IPS DF 19.7 (cell line): Measurements from ENCODE around the gene ETV5.
A peak's percentile ranks its signal among the peaks of the same experiment; 100 is the strongest.

ENCODE experiments used
- DNase-seq: peaks from one replicate; pipeline ENCODE4 v3.0.0-alpha.2; 2013; ENCODE audit warnings: low read depth, low spot score

Gene ETV5

DNA sequence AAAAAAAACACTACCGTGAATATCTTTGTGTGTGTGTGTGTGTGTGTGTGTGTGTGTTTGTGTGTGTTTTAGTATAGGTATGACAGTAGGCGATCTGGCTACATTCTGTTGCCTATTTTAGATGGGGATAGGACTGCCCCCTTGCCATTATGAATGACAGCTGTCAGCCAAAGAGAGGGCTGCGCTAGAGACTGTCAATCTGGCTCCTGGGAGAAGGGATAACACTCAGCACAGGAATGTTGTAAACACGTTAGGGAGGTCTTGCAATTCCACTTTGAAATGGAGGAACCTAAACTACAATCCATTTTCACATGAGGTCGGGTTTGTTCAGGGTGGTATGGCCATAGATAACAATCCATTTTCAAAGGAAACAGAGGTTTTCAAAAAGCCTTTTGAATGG is 14.1 kb upstream of the ETV5 start:
- no peak for DNase-seq

DNA sequence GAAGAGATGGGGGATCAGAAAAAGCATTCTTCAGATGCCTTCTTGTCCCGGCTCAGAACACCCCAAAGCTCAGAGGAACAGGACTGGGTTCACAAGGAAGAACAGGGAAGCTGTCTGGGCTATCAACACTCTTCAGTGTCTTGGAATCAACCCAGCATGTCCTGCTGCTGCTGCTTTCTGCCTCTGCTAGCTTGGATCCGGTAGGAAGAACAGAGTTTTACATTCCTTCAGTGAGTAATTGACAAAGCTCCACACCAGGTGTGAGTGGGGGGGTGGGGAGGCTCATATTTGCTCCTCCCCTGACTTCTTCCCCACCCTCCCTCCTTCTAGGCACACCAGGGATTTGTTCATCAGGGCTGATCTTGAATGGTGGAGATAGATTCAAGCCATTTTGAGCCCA is 13.1 kb upstream of the ETV5 start:
- peak; percentile 48 for DNase-seq

DNA sequence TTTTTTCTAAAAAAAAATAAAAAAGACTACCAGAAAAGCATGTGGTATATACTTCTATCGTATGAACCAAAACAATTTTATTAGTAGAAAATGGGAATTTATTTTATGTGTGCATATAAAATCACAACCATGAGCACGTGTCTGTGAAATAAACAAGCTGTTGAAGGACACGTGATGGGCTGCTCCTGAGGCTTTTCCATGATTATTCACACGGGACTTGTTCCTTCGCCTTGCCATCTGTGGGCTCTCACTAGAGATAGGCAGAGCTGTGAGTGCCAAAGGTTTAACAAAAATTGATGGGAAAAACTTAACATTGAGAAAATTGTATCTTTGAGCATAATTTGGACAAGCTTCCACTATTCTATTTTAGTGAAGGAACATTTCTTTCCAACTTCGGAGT is 12.4 kb upstream of the ETV5 start:
- DNase-seq = no peak

DNA sequence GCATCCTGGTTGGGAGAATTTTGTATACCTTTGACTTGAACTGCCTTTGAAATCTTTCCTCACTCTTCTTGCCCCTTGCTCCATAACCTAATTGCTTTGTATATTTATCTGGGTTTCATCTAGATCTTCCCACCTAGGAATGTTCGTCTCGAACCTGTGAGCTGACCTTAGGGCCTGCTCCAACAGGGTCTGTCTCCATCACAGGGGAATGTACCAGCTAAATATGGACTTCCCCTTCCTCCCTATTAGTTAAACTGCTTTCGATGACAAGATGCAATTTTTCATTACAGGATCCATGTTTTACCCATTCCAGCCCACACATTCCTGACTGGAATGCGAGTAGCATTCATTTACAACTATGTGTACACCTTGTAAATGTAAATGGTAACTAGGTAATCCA is 10.6 kb upstream of the ETV5 start:
- DNase-seq = no peak

- no peak for DNase-seq
These were observed 9.8 kb upstream of the ETV5 start for GRCh38 chr3:186118692-186119091.

- DNase-seq = no peak
These were observed 8.7 kb upstream of the ETV5 start for GRCh38 chr3:186117521-186118134.

DNA sequence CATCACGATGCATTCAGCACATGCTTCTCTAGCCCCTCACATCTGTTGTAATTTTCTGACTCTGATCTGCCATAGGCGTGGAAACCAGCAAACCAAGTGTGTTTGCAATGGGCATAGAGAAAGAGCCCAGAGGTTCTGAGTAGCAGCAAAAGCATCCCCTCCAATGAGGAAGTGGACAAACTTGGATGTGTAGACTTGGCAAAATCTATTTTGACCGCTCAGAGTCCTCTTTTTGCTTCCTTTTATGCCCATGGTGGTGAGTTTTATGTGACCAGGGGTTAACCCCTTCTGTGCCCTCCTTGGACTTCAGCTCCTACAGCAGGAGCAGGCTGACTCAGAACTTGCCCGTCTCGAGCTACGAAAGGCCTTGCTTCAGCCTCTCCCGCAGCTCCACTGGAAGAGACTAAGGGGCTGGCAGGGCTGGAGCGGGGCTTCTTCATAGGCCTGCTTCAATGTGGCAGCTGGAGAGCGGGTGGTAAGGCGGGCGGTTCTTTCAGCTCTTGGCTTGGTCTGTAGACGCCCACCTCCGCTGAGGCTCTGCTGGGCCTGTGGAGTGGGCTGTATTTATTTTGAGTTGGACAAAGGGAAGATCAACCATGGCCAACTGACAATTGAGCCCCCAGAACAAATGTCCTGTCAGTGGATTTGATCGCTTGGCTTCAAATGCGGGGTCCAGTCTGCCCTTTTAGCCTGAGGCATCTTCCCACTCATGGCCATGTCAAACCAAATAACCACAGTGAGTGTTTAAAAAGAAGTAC is 6.5 kb upstream of the ETV5 start:
- no peak for DNase-seq

DNA sequence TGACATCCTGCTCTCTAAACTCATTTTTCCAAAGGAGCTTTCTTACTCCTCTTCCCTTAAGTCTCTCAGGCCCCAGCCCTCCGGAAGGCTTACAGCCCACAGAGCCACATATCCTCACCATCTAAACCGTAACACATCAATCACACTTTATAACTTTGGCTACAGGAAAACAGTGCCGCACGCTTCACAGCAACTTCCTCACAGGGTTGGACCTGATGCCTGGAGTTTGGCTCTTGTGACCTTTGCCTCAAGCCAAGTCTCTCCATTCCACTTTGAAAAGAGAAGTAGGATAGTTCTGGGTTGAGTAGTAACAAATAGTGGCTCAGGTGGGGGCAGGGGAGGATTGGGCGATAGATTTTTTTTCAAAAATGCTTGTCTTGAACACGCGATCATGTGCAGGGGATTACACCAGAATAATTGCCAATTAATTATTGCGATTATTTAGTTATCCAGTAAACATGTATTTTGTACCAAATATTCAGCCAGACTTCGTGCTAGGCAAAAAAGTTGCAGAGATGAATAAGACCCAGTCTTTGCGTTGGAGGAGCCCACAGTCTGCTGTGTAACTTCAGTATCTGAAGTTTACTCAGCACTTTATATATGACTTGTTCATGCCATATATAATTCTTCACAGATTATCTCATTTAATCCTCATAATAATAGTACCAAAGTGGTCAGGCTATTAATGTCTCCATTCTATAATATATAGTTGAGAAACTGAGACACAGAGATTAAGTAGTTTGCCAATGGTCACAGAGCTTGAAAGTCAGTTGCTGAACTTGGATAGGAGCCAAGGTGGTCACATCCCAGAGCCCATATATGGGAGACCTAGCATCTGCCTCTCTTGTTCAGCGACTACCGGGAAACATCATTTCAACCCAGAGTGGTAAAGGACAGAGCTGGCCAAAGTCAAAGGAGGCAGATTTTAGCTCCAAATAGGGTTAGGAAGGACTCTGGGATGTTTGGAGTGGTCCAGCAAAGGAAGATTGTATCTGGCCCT is 2.4 kb upstream of the ETV5 start:
- no peak for DNase-seq

DNA sequence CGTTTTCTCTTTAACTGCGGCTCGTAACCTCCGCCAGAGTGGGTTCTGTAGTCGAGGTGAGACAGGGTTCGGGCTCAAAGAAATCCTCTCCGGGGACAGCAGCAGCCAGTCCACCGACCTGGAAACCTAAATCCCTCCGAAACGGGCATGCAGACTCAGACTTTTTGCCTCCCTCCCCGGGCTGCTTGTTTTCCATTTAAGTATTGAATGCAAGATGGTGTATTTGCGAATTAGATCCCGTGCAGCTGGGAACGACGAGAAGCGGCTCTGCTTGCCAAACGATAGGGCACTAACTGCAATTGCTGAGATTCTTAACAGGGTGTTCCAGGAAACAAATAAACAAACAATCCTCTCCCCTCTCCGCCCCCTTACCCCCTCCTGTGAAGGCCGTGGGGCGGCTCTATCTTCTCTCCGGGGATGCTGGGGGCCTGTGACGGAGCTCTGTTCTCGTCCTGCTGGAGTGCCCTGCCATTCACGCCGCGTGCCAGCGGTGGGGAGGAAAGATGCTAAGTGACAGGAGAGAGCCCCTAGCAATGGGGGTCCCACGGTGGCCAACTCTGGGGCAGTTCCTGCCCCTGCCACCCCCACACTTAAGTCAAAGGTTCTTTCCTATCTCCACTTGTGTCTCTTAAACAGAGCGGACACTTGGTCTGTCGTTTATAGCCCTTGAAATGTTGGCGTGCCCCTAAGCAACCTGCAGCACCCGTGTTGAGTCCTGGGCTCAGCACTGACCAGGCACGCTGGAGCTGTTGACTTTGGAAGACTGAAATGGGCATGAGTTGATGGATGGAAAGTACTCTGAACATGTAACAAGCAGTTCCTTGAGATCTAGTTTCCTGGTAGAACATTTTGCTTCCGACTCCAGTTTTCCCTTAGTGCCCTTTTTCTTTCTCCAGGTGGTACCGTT is 1.3 kb upstream of the ETV5 start:
- no peak for DNase-seq

DNA sequence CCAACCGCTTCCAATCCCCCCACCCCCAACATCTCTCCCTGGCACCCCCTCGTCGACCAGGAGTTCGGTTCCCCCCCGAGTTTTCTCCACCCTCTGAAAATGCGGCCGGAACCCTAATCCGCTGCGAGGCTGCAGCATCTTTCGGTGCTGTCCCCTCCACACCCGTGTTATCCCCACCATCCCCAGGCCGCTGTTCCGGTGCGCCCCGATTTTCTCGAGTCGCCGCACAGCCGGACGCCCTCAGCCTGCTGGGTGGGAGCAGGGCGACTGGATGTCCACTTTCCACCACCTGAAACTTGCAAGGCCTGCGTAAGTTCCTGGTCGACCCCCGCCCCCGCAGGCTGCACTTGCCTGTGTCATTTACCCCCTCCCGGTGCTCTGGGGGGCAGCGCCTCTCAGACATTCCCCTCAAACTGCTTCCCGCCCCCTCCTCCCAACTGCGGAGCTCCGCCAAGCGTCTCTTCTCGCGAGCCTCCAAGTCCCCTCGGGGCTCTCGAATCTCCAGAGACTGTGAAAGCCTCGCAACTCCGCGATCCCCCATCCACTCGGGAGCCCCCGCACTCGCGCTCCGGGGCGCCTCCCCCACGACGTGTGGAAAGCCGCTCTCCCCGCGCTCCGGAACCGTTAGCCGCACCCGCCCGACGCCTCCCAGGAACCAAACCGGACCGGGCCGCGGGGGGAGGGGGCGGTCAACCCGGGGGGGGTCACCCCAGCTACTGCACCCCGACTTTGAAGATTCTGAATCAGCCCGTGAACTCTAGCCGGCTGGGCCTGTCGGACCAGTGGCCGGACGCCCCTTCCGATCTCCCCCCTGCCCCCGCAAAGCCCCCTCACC is 566 bp downstream of the ETV5 start:
- no peak for DNase-seq

- DNase-seq = no peak
These were observed 1.4 kb downstream of the ETV5 start for GRCh38 chr3:186107215-186108105.

GRCh38 chr3:186105543-186105942 is 3.3 kb downstream of the ETV5 start:
- no peak for DNase-seq

DNA sequence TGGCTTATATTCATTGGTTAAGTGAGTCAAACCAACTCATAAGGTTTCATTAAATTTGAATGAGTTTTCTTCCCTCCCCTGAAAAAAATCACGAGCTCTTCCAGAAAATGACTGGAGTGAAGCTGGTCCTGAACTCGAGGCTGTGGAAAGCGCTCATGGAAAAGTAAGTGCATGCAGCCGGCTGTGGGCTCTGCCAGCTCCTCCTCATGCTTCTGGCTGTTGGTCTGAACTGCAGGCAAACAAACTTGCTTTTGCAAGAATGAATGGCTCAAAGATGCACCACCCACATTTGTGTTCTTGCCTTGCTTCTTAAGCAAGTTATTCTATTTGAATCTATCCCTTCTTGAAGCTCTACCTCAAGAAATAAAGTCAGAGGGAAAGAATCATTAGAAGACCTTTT is 6.2 kb downstream of the ETV5 start:
- no peak for DNase-seq

DNA sequence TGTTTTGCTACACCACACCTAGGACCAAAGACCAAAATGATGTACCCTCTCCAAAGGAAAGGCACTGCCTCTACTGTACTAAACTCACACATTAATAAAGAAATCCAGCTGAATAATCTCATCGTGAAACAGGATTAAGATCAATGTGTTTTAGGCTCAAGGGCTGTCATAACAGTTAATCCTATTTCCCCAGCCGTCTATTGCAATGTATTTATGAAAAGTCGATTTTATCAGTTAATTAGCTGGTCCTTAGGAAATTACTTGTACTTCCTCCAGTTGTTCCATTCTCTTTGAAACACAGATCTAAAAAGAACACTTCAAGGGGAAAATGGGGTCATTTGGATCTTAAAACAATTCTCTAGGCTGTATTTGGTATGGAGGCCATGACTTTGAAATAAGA is 8.5 kb downstream of the ETV5 start:
- no peak for DNase-seq

DNA sequence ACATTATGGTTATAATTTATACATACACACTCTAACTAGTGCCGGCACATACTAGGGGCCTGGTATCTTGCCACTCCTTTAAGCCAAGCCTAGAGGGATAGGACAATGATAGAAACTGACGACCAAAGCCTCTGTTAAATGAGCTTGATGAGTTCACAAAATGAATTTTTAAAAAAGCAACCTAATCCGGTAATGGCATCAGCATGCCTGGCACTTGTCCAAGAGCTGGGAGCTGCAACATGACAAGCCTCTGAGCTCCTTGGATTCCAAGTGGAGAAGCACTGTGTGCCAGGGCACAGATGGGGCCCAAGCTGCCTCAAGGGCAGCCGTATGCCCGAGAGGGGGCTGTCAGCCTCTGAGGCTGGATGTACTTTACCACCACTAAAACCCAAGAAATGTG is 9.7 kb downstream of the ETV5 start:
- no peak for DNase-seq

GRCh38 chr3:186098740-186099139 is 10.1 kb downstream of the ETV5 start:
- DNase-seq = no peak

GRCh38 chr3:186097663-186098451 is 11.0 kb downstream of the ETV5 start:
- peak; percentile 88 for DNase-seq

GRCh38 chr3:186097317-186097662 is 11.6 kb downstream of the ETV5 start:
- DNase-seq = no peak

DNA sequence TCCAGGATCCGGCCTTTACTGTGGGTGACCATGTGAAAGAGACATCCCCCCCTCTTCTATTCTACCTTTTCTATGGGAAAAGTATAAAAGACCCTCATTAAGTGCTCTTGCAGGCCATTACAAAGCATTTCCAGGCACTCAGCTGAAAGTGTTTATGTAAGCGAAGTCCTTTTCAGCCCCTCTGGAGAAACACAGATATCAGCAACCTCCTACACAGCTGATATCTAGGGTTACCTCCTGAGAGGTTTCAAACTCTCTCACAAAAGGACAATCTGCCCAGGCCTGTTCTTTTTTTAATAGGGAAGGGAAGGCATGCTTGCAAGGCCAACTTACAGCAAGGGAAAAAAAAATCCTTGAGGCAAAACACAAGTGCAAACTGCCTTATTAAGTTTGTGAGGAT is 12.6 kb downstream of the ETV5 start:
- DNase-seq = no peak
